MM.1S (cell line): ENCODE measurements around the gene FAM221A.

Experiments
- DNase-seq: peaks from one replicate; pipeline ENCODE4 v3.0.0-alpha.2; 2015
- H2AFZ ChIP-seq: fragments of 300-600 bp; sonication (generic); 2 replicates; pipeline ENCODE4 v1.6.0; 2016; ENCODE audit warnings: antibody characterized with exemption, low read length
- H3F3A ChIP-seq: fragments of 300-600 bp; sonication (generic); 2 replicates; pipeline ENCODE4 v1.6.1; 2016; ENCODE audit warnings: mild to moderate bottlenecking, antibody characterized with exemption, low read length, moderate library complexity, mixed read lengths; ENCODE audit not compliant: insufficient read depth
- H3K27ac ChIP-seq: fragments of 300-600 bp; sonication (generic); 2 replicates; pipeline ENCODE4 v1.5.1; 2016; ENCODE audit warnings: mild to moderate bottlenecking, low read length
- H3K27me3 ChIP-seq: fragments of 300-600 bp; sonication (generic); replicated peaks from 2 replicates; pipeline ENCODE4 v1.6.0; 2016; ENCODE audit warnings: low read length; ENCODE audit not compliant: insufficient read depth
- H3K36me3 ChIP-seq: fragments of 300-600 bp; sonication (generic); replicated peaks from 2 replicates; pipeline ENCODE4 v1.6.1; 2016; ENCODE audit warnings: mild to moderate bottlenecking, low read length, mixed read lengths; ENCODE audit not compliant: insufficient read depth
- H3K4me1 ChIP-seq: fragments of 300-600 bp; sonication (generic); 2 replicates; pipeline ENCODE4 v1.6.1; 2016; ENCODE audit warnings: low read length, mixed read lengths
- H3K4me2 ChIP-seq: fragments of 300-600 bp; sonication (generic); 2 replicates; pipeline ENCODE4 v1.6.0; 2016; ENCODE audit warnings: low read depth, low read length
- H3K4me3 ChIP-seq: fragments of 300-600 bp; sonication (generic); 2 replicates; pipeline ENCODE4 v1.5.1; 2016; ENCODE audit warnings: low read length, mixed read lengths
- H3K79me2 ChIP-seq: fragments of 300-600 bp; sonication (generic); 2 replicates; pipeline ENCODE4 v1.6.1; 2016; ENCODE audit warnings: mixed run types, low read length, mixed read lengths
- H3K9ac ChIP-seq: fragments of 300-600 bp; sonication (generic); 2 replicates; pipeline ENCODE4 v1.6.1; 2016; ENCODE audit warnings: low read length, mixed read lengths
- H3K9me2 ChIP-seq: fragments of 300-600 bp; sonication (generic); replicated peaks from 2 replicates; pipeline ENCODE4 v1.6.1; 2016; ENCODE audit warnings: mild to moderate bottlenecking, low read length, mixed read lengths; ENCODE audit not compliant: insufficient read depth
- H3K9me3 ChIP-seq: fragments of 300-600 bp; sonication (generic); replicated peaks from 2 replicates; pipeline ENCODE4 v1.6.1; 2016; ENCODE audit warnings: mild to moderate bottlenecking, low read length, mixed read lengths; ENCODE audit not compliant: insufficient read depth
- H4K20me1 ChIP-seq: fragments of 300-600 bp; sonication (generic); 2 replicates; pipeline ENCODE4 v1.6.1; 2016; ENCODE audit warnings: mild to moderate bottlenecking, low read length, moderate library complexity, mixed read lengths; ENCODE audit not compliant: insufficient read depth
- EZH2 ChIP-seq: fragments of 300-600 bp; sonication (generic); optimal IDR thresholded peaks from 2 replicates; pipeline ENCODE3; 2017; ENCODE audit warnings: low read depth, mild to moderate bottlenecking, antibody characterized with exemption, low read length, mixed read lengths
- EZH2phosphoT487 ChIP-seq: fragments of 300-600 bp; sonication (generic); IDR thresholded peaks from 2 replicates; pipeline ENCODE4 v1.6.1; 2018; ENCODE audit warnings: antibody characterized with exemption, low read length
- TF ChIP-seq, protein P1 (sequence below): fragments of 300-600 bp; sonication (generic); IDR thresholded peaks from 2 replicates; pipeline ENCODE4 v1.5.1; 2016; ENCODE audit warnings: antibody characterized with exemption, low read length, mixed read lengths

The FAM221A gene, protein sequence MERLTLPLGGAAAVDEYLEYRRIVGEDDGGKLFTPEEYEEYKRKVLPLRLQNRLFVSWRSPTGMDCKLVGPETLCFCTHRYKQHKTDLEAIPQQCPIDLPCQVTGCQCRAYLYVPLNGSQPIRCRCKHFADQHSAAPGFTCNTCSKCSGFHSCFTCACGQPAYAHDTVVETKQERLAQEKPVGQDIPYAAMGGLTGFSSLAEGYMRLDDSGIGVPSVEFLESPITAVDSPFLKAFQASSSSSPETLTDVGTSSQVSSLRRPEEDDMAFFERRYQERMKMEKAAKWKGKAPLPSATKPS

DNA sequence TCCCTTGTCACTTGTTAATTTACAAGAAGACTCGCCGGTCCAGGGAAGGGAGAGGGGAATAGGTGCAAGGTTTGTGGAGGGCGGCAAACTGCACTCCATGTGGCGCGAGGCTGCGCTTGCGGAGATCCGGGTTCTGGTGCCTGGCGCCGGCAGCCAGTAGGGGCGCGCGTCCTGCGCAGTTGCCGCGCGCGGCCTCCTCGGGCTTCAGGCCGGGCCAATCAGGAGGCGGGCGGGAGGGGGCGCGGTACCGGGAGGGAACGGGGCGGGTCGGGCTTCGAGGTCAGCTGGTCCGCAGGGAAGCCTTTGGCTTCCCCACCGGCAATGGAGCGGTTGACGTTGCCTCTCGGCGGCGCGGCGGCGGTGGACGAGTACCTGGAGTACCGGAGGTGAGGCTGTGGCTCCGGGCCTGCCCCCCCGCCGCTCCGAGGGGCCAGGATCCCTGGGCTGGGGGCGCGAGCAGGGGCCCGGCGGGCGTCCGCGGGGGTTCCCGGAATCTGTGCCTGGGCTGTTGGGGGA, at the start of gene FAM221A:
FAM221A (plus strand) TSS at position 302 of the 516 bp plus-strand sequence; CDS start at position 322, 20 bp downstream.
- Histone ChIP-seq H3K9me3 (no peaks in the 10 kb centered on the region), H3K9me2 (no peaks in the 10 kb centered on the region), H3K4me2 (peak within 1 kb of the TSS; percentile 62), H3K79me2 (no peaks in the 10 kb centered on the region), H3F3A (no peaks in the 10 kb centered on the region), H3K4me3 (peak within 1 kb of the TSS; percentile 53; the same call in 1 of the 2 replicates), H3K9ac (no peak within 1 kb of the TSS; the same call in 1 of the 2 replicates), H3K27ac (no peak within 1 kb of the TSS), H4K20me1 (no peaks in the 10 kb centered on the region), H3K4me1 (no peaks in the 10 kb centered on the region), H3K36me3 (no peaks in the 10 kb centered on the region), H2AFZ (peak within 1 kb of the TSS; percentile 81), H3K27me3 (no peaks in the 10 kb centered on the region)
- DNase-seq = peak; percentile 45
- TF ChIP-seq, protein P1, sequence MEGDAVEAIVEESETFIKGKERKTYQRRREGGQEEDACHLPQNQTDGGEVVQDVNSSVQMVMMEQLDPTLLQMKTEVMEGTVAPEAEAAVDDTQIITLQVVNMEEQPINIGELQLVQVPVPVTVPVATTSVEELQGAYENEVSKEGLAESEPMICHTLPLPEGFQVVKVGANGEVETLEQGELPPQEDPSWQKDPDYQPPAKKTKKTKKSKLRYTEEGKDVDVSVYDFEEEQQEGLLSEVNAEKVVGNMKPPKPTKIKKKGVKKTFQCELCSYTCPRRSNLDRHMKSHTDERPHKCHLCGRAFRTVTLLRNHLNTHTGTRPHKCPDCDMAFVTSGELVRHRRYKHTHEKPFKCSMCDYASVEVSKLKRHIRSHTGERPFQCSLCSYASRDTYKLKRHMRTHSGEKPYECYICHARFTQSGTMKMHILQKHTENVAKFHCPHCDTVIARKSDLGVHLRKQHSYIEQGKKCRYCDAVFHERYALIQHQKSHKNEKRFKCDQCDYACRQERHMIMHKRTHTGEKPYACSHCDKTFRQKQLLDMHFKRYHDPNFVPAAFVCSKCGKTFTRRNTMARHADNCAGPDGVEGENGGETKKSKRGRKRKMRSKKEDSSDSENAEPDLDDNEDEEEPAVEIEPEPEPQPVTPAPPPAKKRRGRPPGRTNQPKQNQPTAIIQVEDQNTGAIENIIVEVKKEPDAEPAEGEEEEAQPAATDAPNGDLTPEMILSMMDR = peak; percentile 52
- TF ChIP-seq EZH2phosphoT487 = no peak
- no peak for TF ChIP-seq EZH2

DNA sequence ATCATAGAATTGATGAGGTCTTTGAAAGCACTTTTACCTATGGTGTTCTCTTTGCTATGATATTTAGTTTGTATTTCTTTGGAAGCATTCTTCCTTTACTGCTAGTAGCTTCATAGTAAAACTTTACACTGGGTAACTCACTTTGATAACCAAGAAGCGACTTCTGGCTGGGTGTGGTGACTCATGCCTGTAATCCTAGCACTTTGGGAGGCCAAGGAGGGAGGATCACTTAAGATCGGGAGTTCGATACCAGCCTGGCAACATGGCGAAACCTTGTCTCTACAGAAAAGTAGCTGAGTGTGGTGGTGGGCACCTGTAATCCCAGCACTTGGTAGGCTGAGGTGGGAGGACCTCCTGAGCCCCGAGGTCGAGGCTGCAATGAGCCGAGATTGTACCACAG, 46.6 kb upstream of the FAM221A start:
- no peaks in the 10 kb centered on the region for H4K20me1 ChIP-seq
- no peaks in the 10 kb centered on the region for H3K36me3 ChIP-seq
- TF ChIP-seq, protein P1 = no peak
- TF ChIP-seq EZH2 = no peak
- no peak for TF ChIP-seq EZH2phosphoT487
- H3K79me2 ChIP-seq = no peaks in the 10 kb centered on the region
- no peak for DNase-seq
- H3F3A ChIP-seq = no peaks in the 10 kb centered on the region
- H3K9ac ChIP-seq = no peak overlapping the region
- H3K27ac ChIP-seq = no peak overlapping the region
- no peak overlapping the region for H2AFZ ChIP-seq
- no peaks in the 10 kb centered on the region for H3K27me3 ChIP-seq
- H3K4me1 ChIP-seq = no peaks in the 10 kb centered on the region
- no peak overlapping the region for H3K4me2 ChIP-seq
- H3K4me3 ChIP-seq = no peak overlapping the region
- no peaks in the 10 kb centered on the region for H3K9me2 ChIP-seq
- H3K9me3 ChIP-seq = no peaks in the 10 kb centered on the region

DNA sequence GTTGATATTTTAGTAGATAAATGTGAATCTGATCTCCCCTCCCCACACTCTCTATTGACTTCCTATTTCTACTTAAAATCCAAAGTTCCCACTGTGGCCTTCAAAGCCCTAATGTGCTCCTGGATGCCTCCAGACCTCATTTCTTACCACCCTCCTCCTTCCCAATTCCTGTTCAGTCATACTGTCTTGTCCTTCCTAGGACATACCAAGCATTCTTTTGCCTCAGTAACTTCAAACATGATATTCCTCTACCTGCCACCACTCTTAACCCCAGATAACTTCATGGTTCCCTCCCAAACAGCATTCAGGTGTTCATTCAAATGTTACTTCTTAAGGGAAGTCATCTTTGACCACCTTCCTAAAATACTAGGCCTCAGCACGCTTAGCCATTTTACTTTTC, 34.2 kb upstream of the FAM221A start:
- no peaks in the 10 kb centered on the region for H3K36me3 ChIP-seq
- H3K9me2 ChIP-seq = no peaks in the 10 kb centered on the region
- no peaks in the 10 kb centered on the region for H4K20me1 ChIP-seq
- H3K4me1 ChIP-seq = no peaks in the 10 kb centered on the region
- no peak overlapping the region for H3K4me3 ChIP-seq
- no peaks in the 10 kb centered on the region for H3K9me3 ChIP-seq
- no peak overlapping the region for H3K9ac ChIP-seq
- H2AFZ ChIP-seq = no peak overlapping the region
- H3K27ac ChIP-seq = no peak overlapping the region
- no peaks in the 10 kb centered on the region for H3F3A ChIP-seq
- no peak for DNase-seq
- no peaks in the 10 kb centered on the region for H3K27me3 ChIP-seq
- TF ChIP-seq EZH2 = no peak
- no peak for TF ChIP-seq EZH2phosphoT487
- H3K4me2 ChIP-seq = no peak overlapping the region
- no peaks in the 10 kb centered on the region for H3K79me2 ChIP-seq

DNA sequence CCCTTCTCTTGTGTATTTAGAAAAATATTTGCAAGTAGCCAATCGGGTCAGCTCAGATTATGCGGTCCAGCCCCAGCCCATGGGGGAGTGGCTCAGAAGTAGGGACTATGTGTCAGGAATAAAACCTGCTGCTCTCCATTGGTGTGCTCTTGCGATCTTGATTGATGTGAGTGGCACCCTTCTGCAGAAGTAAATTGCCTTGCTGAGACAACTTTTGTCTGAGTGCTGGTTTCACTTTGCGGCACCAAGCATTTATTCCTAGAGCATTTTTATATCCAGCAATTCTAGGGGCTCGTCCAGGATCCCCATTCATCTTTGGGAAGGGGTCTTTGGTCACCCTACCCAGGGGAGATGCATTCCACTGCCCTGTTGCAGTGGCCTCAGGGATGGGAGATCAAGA, 26.1 kb upstream of the FAM221A start:
- Histone ChIP-seq H3F3A (no peaks in the 10 kb centered on the region), H3K27me3 (no peaks in the 10 kb centered on the region), H3K9me2 (no peaks in the 10 kb centered on the region), H4K20me1 (no peaks in the 10 kb centered on the region), H3K4me2 (no peak overlapping the region), H3K9ac (no peak overlapping the region), H3K4me1 (no peaks in the 10 kb centered on the region), H3K36me3 (no peaks in the 10 kb centered on the region), H3K9me3 (no peaks in the 10 kb centered on the region), H2AFZ (no peak overlapping the region), H3K4me3 (no peak overlapping the region), H3K79me2 (no peaks in the 10 kb centered on the region), H3K27ac (no peak overlapping the region)
- TF ChIP-seq EZH2 (no peak), EZH2phosphoT487 (no peak)
- TF ChIP-seq, protein P1 = no peak
- no peak for DNase-seq
